Brain microvascular endothelial cell (primary cell): ENCODE measurements around the gene SLC43A3.

Experiments used
- DNase-seq: peaks from one replicate; pipeline ENCODE4 v3.0.0-alpha.2; 2020
- H3K27ac ChIP-seq: fragments of 250-450 bp; sonication (Bioruptor Pico); 2 replicates; pipeline ENCODE4 v1.5.1; 2020; ENCODE audit warnings: mild to moderate bottlenecking, moderate library complexity
- H3K27me3 ChIP-seq: fragments of 250-450 bp; sonication (Bioruptor Pico); replicated peaks from 2 replicates; pipeline ENCODE4 v1.5.1; 2020; ENCODE audit warnings: mild to moderate bottlenecking
- H3K36me3 ChIP-seq: fragments of 250-450 bp; sonication (Bioruptor Pico); replicated peaks from 2 replicates; pipeline ENCODE4 v1.5.1; 2020; ENCODE audit warnings: mild to moderate bottlenecking
- H3K4me3 ChIP-seq: 2 replicates; pipeline ENCODE4 v1.5.1; 2011; ENCODE audit warnings: low read depth, mild to moderate bottlenecking, control low read depth, low read length, moderate library complexity
- CTCF ChIP-seq: IDR thresholded peaks from 2 replicates; pipeline ENCODE4 v1.5.1; 2011; ENCODE audit warnings: low read depth, mild to moderate bottlenecking, moderate library complexity, low read length, control low read depth, inconsistent platforms; ENCODE audit errors: missing control alignments
- in situ Hi-C: cut with HindIII; loops from 2 replicates; pipeline ENCODE4 v1.10.0; 2017; ENCODE audit warnings: low sequenced_read_pairs, low pct_ligation_motif_present

SLC43A3 gene

GRCh38 chr11:57357310-57357709, 69.6 kb downstream of the SLC43A3 start:
- no peak overlapping the region for H3K4me3 ChIP-seq
- H3K27ac ChIP-seq: no peak overlapping the region
- in situ Hi-C loops: no loop called here
- no peaks in the 10 kb centered on the region for H3K36me3 ChIP-seq
- no peak for TF ChIP-seq CTCF
- no peak for DNase-seq
- no peaks in the 10 kb centered on the region for H3K27me3 ChIP-seq
